GM23248 (cell line): ENCODE measurements around the gene PLXNA1. TPM values are rescaled to one million over a fixed set of nuclear protein-coding genes. Genes with fewer than 3 reads are reported as not detected.

Experiments
- DNase-seq: peaks from one replicate; pipeline ENCODE4 v3.0.0-alpha.2; 2015
- H2AFZ ChIP-seq: fragments of 200-600 bp; sonication (generic); 2 replicates; pipeline ENCODE4 v1.6.1; 2016; ENCODE audit warnings: antibody characterized with exemption
- H3F3A ChIP-seq: fragments of 200-600 bp; sonication (generic); 2 replicates; pipeline ENCODE4 v1.6.1; 2016; ENCODE audit warnings: mild to moderate bottlenecking, antibody characterized with exemption, mixed run types; ENCODE audit not compliant: insufficient read depth
- H3K27ac ChIP-seq: fragments of 200-600 bp; sonication (generic); 2 replicates; pipeline ENCODE4 v1.5.1; 2016; ENCODE audit warnings: mild to moderate bottlenecking
- H3K27me3 ChIP-seq: fragments of 200-600 bp; sonication (generic); replicated peaks from 2 replicates; pipeline ENCODE4 v1.6.1; 2016; ENCODE audit warnings: mild to moderate bottlenecking; ENCODE audit not compliant: insufficient read depth
- H3K36me3 ChIP-seq: fragments of 200-600 bp; sonication (generic); 2 replicates; pipeline ENCODE4 v1.6.1; 2016; ENCODE audit warnings: low read depth, mild to moderate bottlenecking
- H3K4me1 ChIP-seq: fragments of 200-600 bp; sonication (generic); 2 replicates; pipeline ENCODE4 v1.6.1; 2016; ENCODE audit warnings: mild to moderate bottlenecking; ENCODE audit not compliant: insufficient read depth
- H3K4me2 ChIP-seq: fragments of 200-600 bp; sonication (generic); one replicate; pipeline ENCODE4 v1.6.1; 2016; ENCODE audit warnings: mild to moderate bottlenecking; ENCODE audit not compliant: unreplicated experiment
- H3K4me3 ChIP-seq: fragments of 200-600 bp; sonication (generic); 2 replicates; pipeline ENCODE4 v1.5.1; 2016; ENCODE audit warnings: mild to moderate bottlenecking
- H3K79me2 ChIP-seq: fragments of 200-600 bp; sonication (generic); 2 replicates; pipeline ENCODE4 v1.6.1; 2016; ENCODE audit warnings: mild to moderate bottlenecking; ENCODE audit not compliant: insufficient read depth
- H3K9ac ChIP-seq: fragments of 200-600 bp; sonication (generic); 2 replicates; pipeline ENCODE4 v1.6.1; 2016; ENCODE audit warnings: mild to moderate bottlenecking
- H3K9me2 ChIP-seq: fragments of 200-600 bp; sonication (generic); 2 replicates; pipeline ENCODE4 v1.6.1; 2016; ENCODE audit warnings: mixed run types, mild to moderate bottlenecking, moderate library complexity; ENCODE audit not compliant: insufficient read depth
- H3K9me3 ChIP-seq: fragments of 200-600 bp; sonication (generic); one replicate; pipeline ENCODE4 v1.6.1; 2017; ENCODE audit warnings: low read depth
- H4K20me1 ChIP-seq: fragments of 200-600 bp; sonication (generic); 2 replicates; pipeline ENCODE4 v1.6.0; 2016; ENCODE audit not compliant: insufficient read depth
- EZH2 ChIP-seq: fragments of 200-600 bp; sonication (generic); IDR thresholded peaks from 2 replicates; pipeline ENCODE4 v1.6.1; 2018; ENCODE audit warnings: antibody characterized with exemption, mild to moderate bottlenecking; ENCODE audit not compliant: insufficient read depth, poor library complexity, severe bottlenecking
- EZH2phosphoT487 ChIP-seq: fragments of 200-600 bp; sonication (generic); IDR thresholded peaks from 2 replicates; pipeline ENCODE4 v1.6.1; 2018; ENCODE audit warnings: antibody characterized with exemption, moderate library complexity, mild to moderate bottlenecking, low read depth; ENCODE audit not compliant: insufficient read depth
- WGBS, 2 experiments: methylation state at CpG; one replicate each; pipeline ENCODE4 v1.1.6; 2015 to 2017; ENCODE audit warnings: low lambda C conversion rate in 2 of 2, low coverage in 1 of 2; ENCODE audit errors: missing lambda C conversion rate in 2 of 2; 5-methylcytosine and 5-hydroxymethylcytosine counted together
- in situ Hi-C: fragments of 300-500 bp; cut with MboI; formaldehyde crosslinking; loops from 2 replicates; pipeline ENCODE4 v1.15.0; 2020
- polyA plus RNA-seq: library from polyadenylated mRNA; unstranded; fragments of >200 nt; fragmentation: Nextera tagmentation; extraction: Ambion mirVana; gene quantifications from 2 replicates; pipeline ENCODE4 v1.2.1, GENCODE V29; 2016
- total RNA-seq: library from RNA; depleted of rRNA; stranded (reverse); fragments of >200 nt; shearing (Covaris generic); gene quantifications from 2 replicates; pipeline ENCODE4 v1.2.3, GENCODE V29; 2014

PLXNA1 gene
- total and polyA plus RNA-seq, 2 experiments from 2014 or later = 13.4 to 84.7 TPM

DNA sequence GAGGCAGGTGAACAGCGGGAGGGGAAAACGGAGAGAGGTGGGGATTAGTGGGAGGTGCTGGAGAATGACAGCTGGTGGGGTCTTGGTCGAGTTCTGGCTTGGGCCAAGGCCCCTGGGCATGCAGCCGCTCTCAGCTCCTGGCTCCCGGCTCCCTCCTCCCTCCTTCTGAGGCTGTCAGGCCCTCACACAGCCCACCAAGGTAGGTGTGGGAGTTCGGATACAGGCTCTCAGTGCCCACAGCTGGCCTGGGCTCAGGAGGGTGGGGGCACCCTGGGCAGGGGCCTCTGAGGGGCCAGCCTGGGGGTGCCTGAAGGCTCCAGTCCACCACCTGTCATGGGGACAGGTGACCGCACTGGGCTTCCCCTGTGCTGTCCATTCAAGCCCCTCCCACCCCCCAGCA lies 39.9 kb downstream of the PLXNA1 start:
- H3K9me3 ChIP-seq = no peaks in the 10 kb centered on the region
- TF ChIP-seq EZH2phosphoT487 (no peak), EZH2 (no peak)
- in situ Hi-C loops = no loop called here
- DNase-seq = no peak
- no peaks in the 10 kb centered on the region for H3K27me3 ChIP-seq
- 79 to 80% methylated on average over 6 to 7 of the region's 7 CpGs for WGBS, 2 experiments
- H4K20me1 ChIP-seq = no peaks in the 10 kb centered on the region
- no peaks in the 10 kb centered on the region for H3K79me2 ChIP-seq
- H3K36me3 ChIP-seq = no peaks in the 10 kb centered on the region; the same call in 1 of the 2 replicates
- no peaks in the 10 kb centered on the region for H3F3A ChIP-seq
- H3K9ac ChIP-seq = no peak overlapping the region
- H3K27ac ChIP-seq = no peak overlapping the region
- no peak overlapping the region for H3K4me2 ChIP-seq
- no peak overlapping the region for H2AFZ ChIP-seq
- no peaks in the 10 kb centered on the region for H3K9me2 ChIP-seq
- peaks cover 8% of the 10 kb centered on the region for H3K4me1 ChIP-seq
- H3K4me3 ChIP-seq = no peak overlapping the region

DNA sequence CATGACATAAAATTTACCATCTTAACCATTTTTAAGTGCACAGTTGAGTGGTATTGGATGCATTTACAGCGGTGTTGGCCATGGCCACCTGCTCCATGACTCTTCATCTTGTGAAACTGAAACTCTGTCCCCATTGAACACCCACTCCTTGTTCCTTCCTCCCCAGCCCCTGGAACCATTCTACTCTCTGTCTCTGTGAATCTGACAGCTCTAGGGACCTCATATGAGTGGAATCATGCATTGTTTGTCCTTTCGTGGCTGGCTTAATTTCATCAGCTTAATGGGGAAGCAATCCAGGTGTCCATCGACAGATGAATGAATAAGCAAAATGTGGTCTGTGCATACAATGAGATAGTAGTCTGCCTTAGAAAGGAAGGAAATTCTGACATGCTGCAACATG lies 42.5 kb downstream of the PLXNA1 start:
- no peaks in the 10 kb centered on the region for H3K9me3 ChIP-seq
- in situ Hi-C loops = no loop called here
- H3K4me1 ChIP-seq = no peaks in the 10 kb centered on the region
- no peak for DNase-seq
- WGBS, 2 experiments = 80 to 88% methylated on average over 3 of the region's 3 CpGs
- no peak overlapping the region for H3K4me3 ChIP-seq
- no peaks in the 10 kb centered on the region for H3K27me3 ChIP-seq
- no peak overlapping the region for H3K9ac ChIP-seq
- no peaks in the 10 kb centered on the region for H3K9me2 ChIP-seq
- no peak overlapping the region for H3K27ac ChIP-seq
- no peaks in the 10 kb centered on the region; the same call in 1 of the 2 replicates for H3K36me3 ChIP-seq
- no peak overlapping the region for H2AFZ ChIP-seq
- TF ChIP-seq EZH2phosphoT487 (no peak), EZH2 (no peak)
- no peak overlapping the region for H3K4me2 ChIP-seq
- no peaks in the 10 kb centered on the region for H4K20me1 ChIP-seq
- H3K79me2 ChIP-seq = no peaks in the 10 kb centered on the region
- H3F3A ChIP-seq = no peaks in the 10 kb centered on the region

DNA sequence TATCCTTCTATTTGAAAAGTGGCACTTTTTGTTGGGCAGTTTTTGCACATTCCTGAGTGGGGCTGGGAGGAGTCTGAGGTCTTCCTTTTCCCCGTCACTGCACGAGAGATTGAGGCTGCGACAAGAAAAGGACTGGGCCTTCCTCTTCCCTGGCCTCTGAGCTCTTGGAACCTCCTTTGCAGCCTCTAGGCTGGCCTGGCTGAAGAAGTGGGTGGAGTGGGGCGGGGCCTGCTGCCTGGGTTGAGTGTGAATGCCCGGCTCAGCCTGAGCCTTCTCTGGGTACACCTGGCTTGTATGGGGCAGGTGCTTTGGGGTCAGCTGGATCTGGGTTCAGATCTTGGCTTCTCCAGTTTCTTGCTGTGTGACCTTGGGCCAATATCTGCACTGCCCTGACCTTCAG lies 43.1 kb downstream of the PLXNA1 start:
- H3K27me3 ChIP-seq = no peaks in the 10 kb centered on the region
- no peaks in the 10 kb centered on the region; the same call in 1 of the 2 replicates for H3K36me3 ChIP-seq
- H4K20me1 ChIP-seq = no peaks in the 10 kb centered on the region
- no peak overlapping the region for H3K27ac ChIP-seq
- DNase-seq = no peak
- no peak overlapping the region for H2AFZ ChIP-seq
- TF ChIP-seq EZH2phosphoT487 (no peak), EZH2 (no peak)
- H3K4me2 ChIP-seq = no peak overlapping the region
- no peak overlapping the region for H3K9ac ChIP-seq
- no peaks in the 10 kb centered on the region for H3K9me2 ChIP-seq
- no peaks in the 10 kb centered on the region for H3K79me2 ChIP-seq
- H3K4me1 ChIP-seq = no peaks in the 10 kb centered on the region
- WGBS, 2 experiments = 81 to 87% methylated on average over 5 of the region's 5 CpGs
- no peaks in the 10 kb centered on the region for H3F3A ChIP-seq
- H3K4me3 ChIP-seq = no peak overlapping the region
- H3K9me3 ChIP-seq = no peaks in the 10 kb centered on the region
- in situ Hi-C loops = no loop called here

DNA sequence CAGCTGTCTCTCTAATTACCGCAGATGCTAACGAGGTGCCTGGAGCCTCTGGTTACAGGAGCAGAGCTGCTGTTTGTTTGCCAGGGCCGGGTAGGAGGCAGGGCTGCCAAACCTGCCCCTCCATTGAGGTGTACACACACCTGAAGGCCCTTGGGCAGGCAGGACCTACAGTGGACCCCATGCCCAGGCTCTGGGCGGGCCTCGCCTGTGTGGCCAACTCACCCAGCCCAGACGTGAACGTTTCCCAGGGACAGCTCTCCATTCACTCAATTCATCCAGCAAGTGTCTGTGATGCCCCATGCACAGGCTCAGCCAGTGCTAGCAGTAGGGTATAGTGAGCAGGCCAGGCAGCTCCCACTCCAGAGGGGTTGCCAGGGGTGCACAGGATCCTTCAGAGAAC lies 43.7 kb downstream of the PLXNA1 start:
- Histone ChIP-seq H3K27me3 (no peaks in the 10 kb centered on the region), H3K9me3 (no peaks in the 10 kb centered on the region), H3K27ac (no peak overlapping the region), H3K9me2 (no peaks in the 10 kb centered on the region), H3F3A (no peaks in the 10 kb centered on the region), H4K20me1 (no peaks in the 10 kb centered on the region), H3K79me2 (no peaks in the 10 kb centered on the region), H2AFZ (no peak overlapping the region), H3K9ac (no peak overlapping the region), H3K36me3 (no peaks in the 10 kb centered on the region; the same call in 1 of the 2 replicates), H3K4me2 (no peak overlapping the region), H3K4me3 (no peak overlapping the region), H3K4me1 (no peaks in the 10 kb centered on the region)
- no peak for DNase-seq
- in situ Hi-C loops = no loop called here
- TF ChIP-seq EZH2phosphoT487 (no peak), EZH2 (no peak)
- WGBS, 2 experiments = 88 to 90% methylated on average over 7 of the region's 7 CpGs

DNA sequence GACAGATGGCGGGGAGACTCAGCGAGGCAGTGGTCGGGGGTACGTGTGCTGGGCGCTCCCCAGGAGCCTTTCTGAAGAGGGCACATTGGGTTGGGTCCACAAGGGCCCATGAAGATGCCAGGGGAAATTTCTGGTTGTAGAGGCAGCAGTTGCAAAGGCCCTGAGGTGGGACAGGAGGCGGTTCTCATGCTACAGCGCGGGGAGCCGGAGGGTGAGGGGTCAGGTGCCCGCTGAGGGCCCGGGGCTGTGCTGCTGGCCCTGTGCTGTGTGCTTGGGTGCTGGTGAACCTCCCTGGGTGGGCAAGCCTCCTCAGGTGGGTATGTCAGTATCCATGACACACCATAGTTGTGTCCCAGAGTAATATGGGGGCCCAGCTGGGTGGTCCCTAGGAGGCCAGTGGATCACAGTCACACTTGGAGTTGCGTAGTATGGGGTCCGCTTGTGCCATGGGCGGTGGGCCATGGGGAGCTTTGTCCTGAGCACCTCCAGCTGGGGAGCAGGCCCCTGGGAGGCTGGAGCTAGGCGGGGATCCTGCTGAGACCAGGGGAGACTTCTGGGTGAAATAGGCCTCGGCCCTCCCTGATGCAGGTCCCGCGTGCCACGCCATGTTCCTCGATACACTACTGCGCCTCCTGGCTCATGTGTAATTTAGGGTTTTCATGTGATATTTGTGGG lies 44.3 kb downstream of the PLXNA1 start:
- Histone ChIP-seq H3K27me3 (no peaks in the 10 kb centered on the region), H3K9ac (no peak overlapping the region), H3K4me3 (no peak overlapping the region), H3K27ac (no peak overlapping the region), H3K4me1 (no peaks in the 10 kb centered on the region), H3K79me2 (no peaks in the 10 kb centered on the region), H2AFZ (no peak overlapping the region), H3F3A (no peaks in the 10 kb centered on the region), H3K9me3 (no peaks in the 10 kb centered on the region), H3K36me3 (no peaks in the 10 kb centered on the region; the same call in 1 of the 2 replicates), H3K9me2 (no peaks in the 10 kb centered on the region), H3K4me2 (no peak overlapping the region), H4K20me1 (no peaks in the 10 kb centered on the region)
- in situ Hi-C loops = no loop called here
- TF ChIP-seq EZH2phosphoT487 (no peak), EZH2 (no peak)
- 95% methylated on average over 21 of the region's 21 CpGs for WGBS, 2 experiments
- no peak for DNase-seq
